HG03064 (cell line): ENCODE results near the gene LIMCH1.

ENCODE experiments used
- ATAC-seq: cut with Tn5 transposase; IDR thresholded peaks from one replicate; pipeline ENCODE4 v1.9.1; 2021; ENCODE audit warnings: low read depth; ENCODE audit not compliant: unreplicated experiment

The LIMCH1 gene

GRCh38 chr4:41748571-41749475 lies 210.9 kb downstream of the LIMCH1 start, which contains the start of gene PHOX2B:
PHOX2B (minus strand) TSS chr4:41748725; CDS start chr4:41748610, 115 bp downstream.
- ATAC-seq: no peak

DNA sequence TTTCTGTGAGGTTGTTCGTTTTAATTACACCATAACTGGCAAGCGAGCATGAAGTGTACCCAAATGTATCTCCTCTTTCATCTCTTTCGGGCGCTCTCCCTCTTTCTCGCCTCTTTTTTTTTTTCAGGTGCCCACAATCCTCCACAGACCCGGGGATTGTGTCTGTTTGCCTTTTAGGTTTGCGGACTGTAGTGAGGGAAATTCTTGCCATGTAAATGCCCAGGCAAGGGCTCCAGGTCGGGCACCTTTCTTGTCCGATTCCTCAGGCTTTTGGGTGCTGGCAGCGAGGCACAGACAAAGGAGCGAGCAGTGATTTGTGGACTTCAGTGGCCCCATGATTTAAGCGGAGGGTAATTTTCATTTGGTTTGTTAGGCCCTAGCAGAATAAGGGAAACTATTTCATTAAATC lies 211.7 kb downstream of the LIMCH1 start:
- ATAC-seq: no peak
